Measurements from ENCODE around the gene PTPRN2. TPM values are rescaled to one million over a fixed set of nuclear protein-coding genes. Genes with fewer than 3 reads are reported as not detected.
"Not testable (repeated sequence)": the region's sequence is repeated elsewhere in the genome, so short reads cannot be mapped to it uniquely, and the experiment has no call there.

PTPRN2 gene
- total RNA-seq, 1 experiment from 2014 or later = 1.1 TPM

DNA sequence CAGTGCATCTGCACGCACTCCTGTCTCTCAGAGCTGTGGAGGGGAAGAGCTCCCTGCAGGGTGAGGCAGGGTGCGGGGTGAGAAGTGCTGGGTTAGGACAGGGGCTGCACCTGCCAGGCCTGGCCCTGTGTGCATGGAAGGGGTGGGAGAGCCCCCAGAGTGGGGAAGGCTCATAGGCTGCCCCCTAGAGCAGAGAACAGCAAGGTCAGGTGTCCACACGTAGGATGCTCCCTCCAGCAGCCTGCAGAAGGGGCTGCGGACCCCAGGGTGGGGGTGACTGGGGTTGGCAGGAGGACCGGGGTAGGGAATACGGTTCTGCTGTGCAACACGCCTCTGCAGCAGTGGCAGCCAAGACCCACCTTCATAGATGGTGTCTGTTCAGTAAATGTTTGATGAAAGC lies 208.6 kb downstream of the PTPRN2 start:
- no peaks in the 10 kb centered on the region for H3K9me3 ChIP-seq (ENCODE audit: control insufficient read depth, insufficient read depth, low read depth, low read length)
- ChIA-PET CTCF (no interaction called here), POLR2A (no interaction called here)
- peaks cover 5% of the 10 kb centered on the region; the same call in 1 of the 2 replicates for H3K27me3 ChIP-seq (ENCODE audit: control insufficient read depth, insufficient read depth, low read length)
- in situ Hi-C loops (cut with HindIII; ENCODE audit: low pct_unique_long_range_greater_than_20kb, low sequenced_read_pairs) = no loop called here
- no peaks in the 10 kb centered on the region for H3K36me3 ChIP-seq (ENCODE audit: control insufficient read depth, insufficient read depth, low read length)
- H3K27ac ChIP-seq (ENCODE audit: low read length) = no peak overlapping the region
- no peak for DNase-seq (ENCODE audit: low read depth, low spot score)
- no peak for ATAC-seq
- H3K4me3 ChIP-seq (ENCODE audit: low read depth in 2 of 2, low read length in 2 of 2) = no peak overlapping the region
- H3K4me1 ChIP-seq (ENCODE audit: control insufficient read depth, insufficient read depth, low read length) = no peaks in the 10 kb centered on the region
- TF ChIP-seq SIN3A (IDR thresholded peaks at IDR 0.05; ENCODE audit: borderline replicate concordance, insufficient read depth, low read depth, low read length) = no peak
- no peak for TF ChIP-seq TCF7L2 (IDR thresholded peaks at IDR 0.05; ENCODE audit: low read depth, low read length)
- TF ChIP-seq, protein P1, sequence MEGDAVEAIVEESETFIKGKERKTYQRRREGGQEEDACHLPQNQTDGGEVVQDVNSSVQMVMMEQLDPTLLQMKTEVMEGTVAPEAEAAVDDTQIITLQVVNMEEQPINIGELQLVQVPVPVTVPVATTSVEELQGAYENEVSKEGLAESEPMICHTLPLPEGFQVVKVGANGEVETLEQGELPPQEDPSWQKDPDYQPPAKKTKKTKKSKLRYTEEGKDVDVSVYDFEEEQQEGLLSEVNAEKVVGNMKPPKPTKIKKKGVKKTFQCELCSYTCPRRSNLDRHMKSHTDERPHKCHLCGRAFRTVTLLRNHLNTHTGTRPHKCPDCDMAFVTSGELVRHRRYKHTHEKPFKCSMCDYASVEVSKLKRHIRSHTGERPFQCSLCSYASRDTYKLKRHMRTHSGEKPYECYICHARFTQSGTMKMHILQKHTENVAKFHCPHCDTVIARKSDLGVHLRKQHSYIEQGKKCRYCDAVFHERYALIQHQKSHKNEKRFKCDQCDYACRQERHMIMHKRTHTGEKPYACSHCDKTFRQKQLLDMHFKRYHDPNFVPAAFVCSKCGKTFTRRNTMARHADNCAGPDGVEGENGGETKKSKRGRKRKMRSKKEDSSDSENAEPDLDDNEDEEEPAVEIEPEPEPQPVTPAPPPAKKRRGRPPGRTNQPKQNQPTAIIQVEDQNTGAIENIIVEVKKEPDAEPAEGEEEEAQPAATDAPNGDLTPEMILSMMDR (IDR thresholded peaks at IDR 0.05) = no peak
- no peak for TF ChIP-seq POLR2AphosphoS5 (IDR thresholded peaks at IDR 0.05; ENCODE audit: low read depth, low read length)
- TF ChIP-seq, protein P2, sequence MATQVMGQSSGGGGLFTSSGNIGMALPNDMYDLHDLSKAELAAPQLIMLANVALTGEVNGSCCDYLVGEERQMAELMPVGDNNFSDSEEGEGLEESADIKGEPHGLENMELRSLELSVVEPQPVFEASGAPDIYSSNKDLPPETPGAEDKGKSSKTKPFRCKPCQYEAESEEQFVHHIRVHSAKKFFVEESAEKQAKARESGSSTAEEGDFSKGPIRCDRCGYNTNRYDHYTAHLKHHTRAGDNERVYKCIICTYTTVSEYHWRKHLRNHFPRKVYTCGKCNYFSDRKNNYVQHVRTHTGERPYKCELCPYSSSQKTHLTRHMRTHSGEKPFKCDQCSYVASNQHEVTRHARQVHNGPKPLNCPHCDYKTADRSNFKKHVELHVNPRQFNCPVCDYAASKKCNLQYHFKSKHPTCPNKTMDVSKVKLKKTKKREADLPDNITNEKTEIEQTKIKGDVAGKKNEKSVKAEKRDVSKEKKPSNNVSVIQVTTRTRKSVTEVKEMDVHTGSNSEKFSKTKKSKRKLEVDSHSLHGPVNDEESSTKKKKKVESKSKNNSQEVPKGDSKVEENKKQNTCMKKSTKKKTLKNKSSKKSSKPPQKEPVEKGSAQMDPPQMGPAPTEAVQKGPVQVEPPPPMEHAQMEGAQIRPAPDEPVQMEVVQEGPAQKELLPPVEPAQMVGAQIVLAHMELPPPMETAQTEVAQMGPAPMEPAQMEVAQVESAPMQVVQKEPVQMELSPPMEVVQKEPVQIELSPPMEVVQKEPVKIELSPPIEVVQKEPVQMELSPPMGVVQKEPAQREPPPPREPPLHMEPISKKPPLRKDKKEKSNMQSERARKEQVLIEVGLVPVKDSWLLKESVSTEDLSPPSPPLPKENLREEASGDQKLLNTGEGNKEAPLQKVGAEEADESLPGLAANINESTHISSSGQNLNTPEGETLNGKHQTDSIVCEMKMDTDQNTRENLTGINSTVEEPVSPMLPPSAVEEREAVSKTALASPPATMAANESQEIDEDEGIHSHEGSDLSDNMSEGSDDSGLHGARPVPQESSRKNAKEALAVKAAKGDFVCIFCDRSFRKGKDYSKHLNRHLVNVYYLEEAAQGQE (IDR thresholded peaks at IDR 0.05; ENCODE audit: insufficient read depth in 1 of 2, low read depth in 2 of 2, low read length in 1 of 2) = no peak
- BruUV-seq (replicated peaks) = no TSS peak
- intact Hi-C loops (cut with micrococcal nuclease; ENCODE audit: unreplicated experiment) = no loop called here

DNA sequence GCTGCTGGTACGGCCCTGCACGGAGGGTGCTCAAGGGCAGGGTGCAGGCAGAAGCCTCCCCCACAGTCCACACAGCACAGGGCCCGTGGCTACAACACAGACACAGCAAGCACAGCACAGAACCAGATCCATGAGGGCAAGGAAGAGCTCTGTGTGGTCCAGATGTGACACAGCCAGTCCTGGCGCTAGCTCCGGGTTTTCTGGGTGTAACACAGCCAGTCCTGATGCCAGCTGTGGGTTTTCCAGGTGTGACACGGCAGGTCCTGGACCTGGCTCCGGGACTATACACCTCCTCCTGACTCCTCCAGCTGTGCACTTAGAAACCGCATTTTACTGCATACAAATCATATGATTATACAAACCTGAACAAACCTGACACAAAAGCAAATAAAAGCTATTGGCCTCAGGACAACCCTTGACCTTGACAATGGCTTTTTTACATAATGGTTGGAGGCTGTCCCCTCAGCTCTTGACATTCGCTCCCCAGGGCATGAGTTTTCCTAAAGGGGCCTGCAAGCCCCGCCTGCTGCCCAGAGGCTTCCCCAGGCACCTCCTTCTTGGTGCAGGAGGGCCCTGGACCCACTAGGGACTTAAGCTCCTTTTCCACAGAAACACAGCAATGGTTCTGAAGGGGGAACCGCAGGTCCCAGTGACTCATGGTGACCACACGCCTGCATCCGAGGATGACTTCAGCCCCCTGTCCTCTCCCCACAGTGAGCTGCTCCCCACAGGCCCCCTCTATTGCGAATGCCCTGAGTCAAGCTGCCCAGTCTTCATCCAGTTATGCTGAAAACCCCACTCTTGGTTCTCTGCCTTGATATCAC lies 209.6 kb downstream of the PTPRN2 start:
- Histone ChIP-seq H3K9me3 (ENCODE audit: control insufficient read depth, insufficient read depth, low read depth, low read length) (no peaks in the 10 kb centered on the region), H3K27ac (ENCODE audit: low read length) (no peak overlapping the region), H3K36me3 (ENCODE audit: control insufficient read depth, insufficient read depth, low read length) (no peaks in the 10 kb centered on the region), H3K4me3 (ENCODE audit: low read depth in 2 of 2, low read length in 2 of 2) (no peak overlapping the region), H3K4me1 (ENCODE audit: control insufficient read depth, insufficient read depth, low read length) (no peaks in the 10 kb centered on the region), H3K27me3 (ENCODE audit: control insufficient read depth, insufficient read depth, low read length) (peaks cover 5% of the 10 kb centered on the region; the same call in 1 of the 2 replicates)
- ChIA-PET CTCF (no interaction called here), POLR2A (interaction anchor here (0.5 kb wide), 1 partner anchor 26 kb away, joined by 5 read pairs; no protein-coding TSS in a partner anchor)
- no TSS peak for BruUV-seq (replicated peaks)
- ATAC-seq = peak; percentile 48; the same call in 1 of the 2 replicates
- intact Hi-C loops (cut with micrococcal nuclease; ENCODE audit: unreplicated experiment) (no loop called here), in situ Hi-C loops (cut with HindIII; ENCODE audit: low pct_unique_long_range_greater_than_20kb, low sequenced_read_pairs) (no loop called here)
- no peak for TF ChIP-seq TCF7L2 (IDR thresholded peaks at IDR 0.05; ENCODE audit: low read depth, low read length)
- TF ChIP-seq, protein P1 (IDR thresholded peaks at IDR 0.05) = no peak
- TF ChIP-seq POLR2AphosphoS5 (IDR thresholded peaks at IDR 0.05; ENCODE audit: low read depth, low read length) = no peak
- TF ChIP-seq, protein P2 (IDR thresholded peaks at IDR 0.05; ENCODE audit: insufficient read depth in 1 of 2, low read depth in 2 of 2, low read length in 1 of 2) = no peak
- no peak for TF ChIP-seq SIN3A (IDR thresholded peaks at IDR 0.05; ENCODE audit: borderline replicate concordance, insufficient read depth, low read depth, low read length)
- no peak for DNase-seq (ENCODE audit: low read depth, low spot score)

DNA sequence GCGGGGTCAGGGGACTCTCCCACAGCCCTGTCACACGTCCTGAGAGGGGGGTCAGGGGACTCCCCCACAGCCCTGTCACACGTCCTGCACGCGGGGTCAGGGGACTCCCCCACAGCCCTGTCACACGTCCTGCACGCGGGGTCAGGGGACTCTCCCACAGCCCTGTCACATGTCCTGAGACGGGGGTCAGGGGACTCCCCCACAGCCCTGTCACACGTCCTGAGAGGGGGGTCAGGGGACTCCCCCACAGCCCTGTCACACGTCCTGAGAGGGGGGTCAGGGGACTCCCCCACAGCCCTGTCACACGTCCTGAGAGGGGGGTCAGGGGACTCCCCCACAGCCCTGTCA lies 210.8 kb downstream of the PTPRN2 start:
- BruUV-seq (replicated peaks); H3K27ac ChIP-seq (ENCODE audit: low read length); H3K36me3 ChIP-seq (ENCODE audit: control insufficient read depth, insufficient read depth, low read length); H3K27me3 ChIP-seq (ENCODE audit: control insufficient read depth, insufficient read depth, low read length); H3K4me3 ChIP-seq (ENCODE audit: low read depth in 2 of 2, low read length in 2 of 2); DNase-seq (ENCODE audit: low read depth, low spot score); POLR2A ChIA-PET; CTCF ChIA-PET; in situ Hi-C loops (cut with HindIII; ENCODE audit: low pct_unique_long_range_greater_than_20kb, low sequenced_read_pairs); H3K9me3 ChIP-seq (ENCODE audit: control insufficient read depth, insufficient read depth, low read depth, low read length); H3K4me1 ChIP-seq (ENCODE audit: control insufficient read depth, insufficient read depth, low read length); ATAC-seq; intact Hi-C loops (cut with micrococcal nuclease; ENCODE audit: unreplicated experiment): not testable (repeated sequence)
